HEK293 (cell line): ENCODE measurements around the gene IFI44L.

Experiments
- CTCF ChIP-seq: fragments of 450-650 bp; formaldehyde crosslinking; IDR thresholded peaks from 2 replicates; pipeline ENCODE4 v1.5.1; 2016; ENCODE audit warnings: missing biosample characterization, missing genetic modification characterization
- YY1 ChIP-seq: fragments of 450-650 bp; formaldehyde crosslinking; IDR thresholded peaks from 2 replicates; pipeline ENCODE4 v1.5.1; 2018; ENCODE audit warnings: missing biosample characterization, missing genetic modification characterization
- ZSCAN23 ChIP-seq: fragments of 450-650 bp; formaldehyde crosslinking; IDR thresholded peaks from 2 replicates; pipeline ENCODE4 v1.5.1; 2016; ENCODE audit warnings: missing biosample characterization, missing genetic modification characterization

GRCh38 chr1:78673120-78673519, 52.9 kb downstream of the IFI44L start:
- TF ChIP-seq YY1 (no peak), ZSCAN23 (tag by site-specific recombination) (no peak), CTCF (tag by site-specific recombination) (no peak)
